NCI-H2081 (cell line): ENCODE measurements around the gene LRTM2.

ENCODE experiments used
- DNase-seq, 2 experiments: peaks; one replicate each; lab custom pipeline; 2025; lab: John Stamatoyannopoulos, UW

Gene LRTM2

GRCh38 chr12:1820191-1820895 is at the start of gene LRTM2:
Gene LRTM2, plus strand, starts transcription at chr12:1820565. Its CDS starts 7,584 bp downstream, at chr12:1828149.
- DNase-seq: no peak

DNA sequence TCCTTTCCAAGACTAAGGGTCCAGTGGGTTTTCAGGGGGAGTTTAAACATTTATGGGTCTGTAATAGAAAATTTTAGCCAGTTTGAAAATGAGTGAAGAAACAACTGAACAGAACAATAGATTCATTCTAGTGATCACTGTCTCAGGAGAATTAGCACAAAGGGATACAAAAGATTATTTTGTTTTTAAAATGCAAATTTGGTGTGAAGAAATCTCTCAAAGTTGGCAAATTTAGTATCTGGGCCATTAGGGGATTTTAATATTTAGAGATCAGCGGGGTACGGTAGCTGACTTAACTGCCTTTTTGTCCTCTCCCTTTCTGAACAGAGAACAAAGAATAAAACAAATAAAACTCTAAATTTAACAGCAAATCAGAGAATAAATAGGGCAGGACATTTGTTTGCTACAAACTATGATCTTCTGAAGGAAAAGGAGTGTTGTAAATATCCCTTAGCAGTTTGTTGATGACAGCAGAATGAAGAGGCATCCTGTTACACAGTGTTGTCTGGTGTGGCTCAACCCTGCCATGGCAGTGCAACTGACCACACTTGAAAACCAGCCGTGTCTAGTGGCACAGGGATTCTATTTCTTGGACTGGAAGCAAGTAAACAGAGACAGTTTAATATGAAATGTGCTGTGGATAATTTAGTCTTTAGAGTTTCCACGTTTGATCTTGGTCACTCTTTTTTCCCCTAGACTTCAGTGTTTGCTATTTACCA is 46.3 kb upstream of the LRTM2 start:
- no peak for DNase-seq

- DNase-seq: no peak
Observed at GRCh38 chr12:1776170-1776921, 44.0 kb upstream of the LRTM2 start.

GRCh38 chr12:1777798-1778197 is 42.6 kb upstream of the LRTM2 start:
- no peak for DNase-seq

DNA sequence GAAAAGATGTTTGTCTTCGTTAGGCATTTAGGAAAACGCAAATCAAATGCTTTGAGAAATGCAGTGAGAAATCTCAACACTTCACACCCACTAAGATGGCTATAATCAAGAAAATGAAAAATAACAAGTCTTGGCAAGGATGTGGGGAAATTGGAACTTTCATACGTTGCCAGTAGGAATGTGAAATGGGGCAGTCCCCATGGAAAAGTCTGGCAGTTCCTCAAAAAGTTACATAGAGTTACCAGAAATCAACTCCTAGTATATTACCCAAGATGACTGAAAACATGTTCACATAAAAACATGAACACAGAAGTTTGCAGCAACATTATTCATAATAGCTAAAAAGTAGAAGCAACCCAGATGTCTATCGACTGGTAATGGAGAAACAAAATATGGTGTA is 41.5 kb upstream of the LRTM2 start:
- DNase-seq: no peak

DNA sequence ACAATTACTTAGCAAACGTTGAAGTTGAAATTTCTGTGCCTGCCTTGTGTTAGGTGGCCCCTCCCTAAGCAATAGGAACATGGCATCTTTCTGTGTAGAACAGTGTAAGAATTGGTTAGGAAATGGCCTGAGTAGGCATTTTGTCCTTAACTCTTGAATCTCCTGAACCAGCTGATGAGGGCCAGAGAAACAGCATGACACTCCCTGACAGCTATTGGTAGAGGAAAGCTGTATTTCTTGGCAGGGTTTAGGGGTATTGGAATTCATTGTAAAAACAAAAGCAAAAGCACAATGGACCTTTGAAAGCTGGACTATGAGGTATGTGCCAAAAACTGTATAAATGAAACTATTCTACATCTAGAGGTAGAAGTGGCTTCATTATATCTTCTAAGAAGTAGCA is 40.6 kb upstream of the LRTM2 start:
- DNase-seq: no peak

DNA sequence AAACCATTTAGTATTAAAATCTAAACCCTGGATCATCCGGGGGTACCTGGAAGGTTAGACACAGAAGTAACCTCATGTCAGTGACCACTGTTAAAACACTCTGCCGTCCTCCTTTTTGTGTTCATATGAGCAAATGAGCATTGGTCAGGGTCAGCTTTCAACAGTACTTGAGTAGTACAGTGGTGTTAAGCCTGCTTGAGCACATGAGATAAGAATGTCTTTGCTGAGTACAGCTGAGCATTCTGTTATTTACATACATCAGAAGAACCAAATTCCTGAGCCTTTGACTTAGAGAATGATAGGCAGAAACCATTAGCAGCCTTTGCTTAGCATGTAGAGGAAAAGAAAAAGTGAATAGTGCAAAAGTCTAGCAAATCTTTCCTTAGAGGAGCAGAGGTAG is 38.6 kb upstream of the LRTM2 start:
- no peak for DNase-seq

- no peak for DNase-seq
Observed at GRCh38 chr12:1782215-1782614, 38.1 kb upstream of the LRTM2 start.

- no peak for DNase-seq
Observed at GRCh38 chr12:1787714-1788113, 32.7 kb upstream of the LRTM2 start.

DNA sequence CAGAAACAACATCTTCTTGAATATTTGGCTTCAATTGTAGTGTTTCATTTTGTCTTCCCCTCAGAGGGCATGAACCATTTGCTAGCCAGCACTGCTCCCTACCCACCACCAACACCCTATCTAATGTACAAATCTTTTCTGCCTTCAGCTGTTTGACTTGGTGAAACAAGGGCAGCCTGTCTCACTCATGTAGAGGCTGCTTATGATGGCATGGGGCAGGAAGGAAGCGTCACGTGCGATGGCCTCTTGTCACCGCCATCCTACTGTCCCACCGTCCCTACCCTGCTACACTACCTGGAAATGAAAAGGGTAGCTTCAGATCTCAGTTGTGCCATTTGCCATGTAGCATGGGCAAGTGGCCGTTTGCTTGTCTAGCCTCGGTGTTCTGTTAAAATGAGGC is 29.9 kb upstream of the LRTM2 start:
- no peak for DNase-seq

- peak; percentile 65 to 69 for DNase-seq
Observed at GRCh38 chr12:1791104-1791841, 29.1 kb upstream of the LRTM2 start.

DNA sequence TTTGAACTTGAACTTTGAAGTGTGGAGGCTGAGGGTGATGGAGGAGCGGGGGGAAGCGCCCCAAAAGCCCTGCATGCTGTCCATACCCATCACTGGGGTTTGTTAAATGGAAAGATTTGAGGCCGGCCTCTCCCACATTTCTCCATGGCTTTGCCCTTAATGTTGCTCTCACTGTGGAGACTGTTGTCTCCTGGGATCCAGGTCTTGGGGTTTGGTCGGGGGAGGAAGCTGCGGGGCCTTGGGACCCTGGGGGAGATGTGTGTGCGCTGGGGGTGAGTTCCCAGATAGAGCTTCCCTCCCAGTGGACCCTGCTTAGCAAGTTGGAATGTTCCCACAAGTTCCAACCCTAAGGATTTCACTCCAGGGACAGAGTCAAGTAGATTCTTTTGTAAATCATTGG is 28.0 kb upstream of the LRTM2 start:
- DNase-seq: no peak

- DNase-seq: no peak
Observed at GRCh38 chr12:1793426-1794210, 26.7 kb upstream of the LRTM2 start.

- no peak for DNase-seq
Observed at GRCh38 chr12:1794440-1795090, 25.8 kb upstream of the LRTM2 start.

DNA sequence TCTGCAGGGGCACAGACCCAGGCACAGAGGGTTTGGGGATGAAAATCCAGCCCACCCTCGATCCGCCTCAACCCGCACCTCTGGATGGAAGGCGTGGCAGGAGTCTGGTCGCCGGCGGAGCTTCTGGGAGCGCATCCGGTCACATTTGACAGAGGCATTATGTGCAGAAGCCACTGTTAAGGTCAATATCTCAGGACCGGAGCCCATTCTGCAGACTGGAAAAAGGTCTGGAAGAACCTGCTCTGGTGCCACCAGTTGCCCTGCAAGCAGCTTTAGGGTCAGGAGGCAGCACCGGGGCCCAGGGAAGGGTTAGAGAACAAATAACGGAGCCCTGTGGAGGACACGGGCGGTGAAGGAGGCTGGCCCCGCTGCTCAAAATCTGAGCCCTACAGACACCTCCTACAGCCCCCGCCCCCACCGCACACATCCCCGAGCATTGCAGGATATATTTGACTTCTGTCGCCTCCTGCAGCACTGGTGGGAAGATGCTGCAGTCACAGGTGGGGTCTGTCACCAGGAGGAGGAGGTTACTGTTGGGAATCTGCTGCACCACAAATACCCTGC is 25.1 kb upstream of the LRTM2 start:
- no peak for DNase-seq

- DNase-seq: peak; percentile 77 to 79
Observed at GRCh38 chr12:1795785-1796514, 24.4 kb upstream of the LRTM2 start.

GRCh38 chr12:1796515-1797010 is 23.8 kb upstream of the LRTM2 start:
- DNase-seq: no peak

DNA sequence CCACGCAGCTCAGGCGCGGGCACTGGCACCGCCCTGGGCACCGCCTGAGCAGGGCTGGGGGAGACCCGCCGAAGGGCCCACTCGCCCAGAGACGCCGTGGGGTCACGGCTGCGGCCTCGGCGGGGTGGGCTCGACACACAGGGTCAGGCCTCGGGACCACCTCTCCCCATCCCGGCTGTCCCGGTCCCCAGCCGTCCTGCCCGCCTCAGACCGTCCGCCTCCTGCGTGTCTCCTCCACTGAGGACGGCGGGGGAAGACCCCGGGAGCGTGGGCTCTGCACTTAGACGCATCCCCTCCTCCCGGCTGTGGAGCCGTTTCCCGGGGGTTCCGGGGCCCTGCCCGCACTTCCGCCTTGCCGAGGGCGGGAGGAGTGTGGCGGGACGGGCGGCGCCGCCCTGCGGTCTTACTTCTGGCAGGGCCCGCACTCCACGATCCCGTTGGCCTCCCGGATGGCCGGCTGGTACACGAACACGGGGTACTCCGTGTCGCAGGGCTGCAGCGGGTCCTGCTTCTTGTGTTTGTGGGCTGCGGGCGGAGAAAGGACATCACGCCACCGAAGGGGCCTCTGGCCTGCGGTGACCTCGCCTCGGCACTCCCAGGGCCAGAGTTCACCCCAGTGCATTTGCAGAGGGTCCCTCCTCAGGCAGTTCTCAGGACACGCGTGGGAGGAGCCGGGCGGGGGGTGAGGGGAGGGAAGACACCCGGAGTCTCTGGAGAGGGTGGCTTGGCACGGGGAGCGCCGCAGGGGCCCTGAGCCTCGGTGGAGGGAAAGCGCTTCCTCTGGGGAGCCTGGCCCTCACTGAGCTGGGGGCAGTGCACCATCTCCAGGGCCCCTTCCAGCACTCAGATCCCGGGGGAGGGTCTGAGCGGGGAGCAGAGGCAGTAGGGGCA is 23.1 kb upstream of the LRTM2 start:
- DNase-seq: no peak
